ENCODE results near the gene LGALS4.

DNA sequence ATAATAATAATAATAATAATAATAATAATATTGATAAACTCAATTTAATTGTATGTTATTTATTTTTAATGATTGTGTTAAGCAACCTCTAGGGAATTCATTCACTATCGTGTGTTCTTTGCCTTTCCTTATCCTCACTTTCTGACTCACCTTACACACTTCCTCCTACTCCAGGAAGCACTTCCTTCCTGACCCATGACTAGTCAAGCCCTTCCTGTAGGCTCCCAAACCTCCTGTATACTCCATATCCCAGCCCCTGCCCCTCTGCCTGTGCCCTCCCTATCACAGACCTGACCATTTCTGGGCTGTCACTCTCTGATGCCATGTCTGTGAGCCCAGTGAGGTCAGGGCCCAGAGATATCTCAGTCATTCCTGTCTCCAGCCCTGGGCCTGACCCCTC lies 7.6 kb downstream of the LGALS4 start:
- no peak for TF ChIP-seq EZH2 (IDR thresholded peaks at IDR 0.05)
- no peak for TF ChIP-seq POLR2AphosphoS5 (IDR thresholded peaks at IDR 0.05; ENCODE audit: borderline replicate concordance, low read depth, low read length)
- no peak for TF ChIP-seq FOXP2 (optimal IDR thresholded peaks at IDR 0.05; ENCODE audit: control extremely low read depth, extremely low read length, insufficient read depth)

Measured in SK-N-MC (cell line).